GM23338 (cell line): ENCODE measurements around the gene MTCH2. TPM values are rescaled to one million over a fixed set of nuclear protein-coding genes. Genes with fewer than 3 reads are reported as not detected.

Source experiments
- ATAC-seq: fragments of 200-7000 bp; cut with Tn5 transposase; 3 replicates; pipeline ENCODE4 v1.9.1; 2020
- DNase-seq: peaks from one replicate; pipeline ENCODE4 v3.0.0-alpha.2; 2015; ENCODE audit warnings: low spot score
- H2AFZ ChIP-seq: fragments of 200-600 bp; sonication (generic); 2 replicates; pipeline ENCODE4 v1.8.0; 2016; ENCODE audit warnings: antibody characterized with exemption, mild to moderate bottlenecking, moderate library complexity
- H3F3A ChIP-seq: fragments of 200-600 bp; sonication (generic); replicated peaks from 2 replicates; pipeline ENCODE4 v1.8.0; 2017; ENCODE audit warnings: antibody characterized with exemption, mixed run types, low read depth
- H3K27ac ChIP-seq: fragments of 200-600 bp; sonication (generic); 2 replicates; pipeline ENCODE4 v1.6.1; 2016; ENCODE audit warnings: low read depth
- H3K27me3 ChIP-seq: fragments of 200-600 bp; sonication (generic); 2 replicates; pipeline ENCODE4 v1.8.0; 2016; ENCODE audit warnings: mild to moderate bottlenecking, mixed run types, moderate library complexity; ENCODE audit not compliant: insufficient read depth
- H3K36me3 ChIP-seq: fragments of 200-600 bp; sonication (generic); 2 replicates; pipeline ENCODE4 v1.8.0; 2016; ENCODE audit warnings: mild to moderate bottlenecking; ENCODE audit not compliant: insufficient read depth
- H3K4me1 ChIP-seq: fragments of 200-600 bp; sonication (generic); 2 replicates; pipeline ENCODE4 v1.8.0; 2016; ENCODE audit warnings: mild to moderate bottlenecking, moderate library complexity; ENCODE audit not compliant: insufficient read depth
- H3K4me2 ChIP-seq: fragments of 200-600 bp; sonication (generic); 2 replicates; pipeline ENCODE4 v1.7.1; 2017; ENCODE audit warnings: mixed run types
- H3K4me3 ChIP-seq: fragments of 200-600 bp; sonication (generic); 2 replicates; pipeline ENCODE4 v1.6.1; 2016; ENCODE audit warnings: mixed run types
- H3K79me2 ChIP-seq: fragments of 200-600 bp; sonication (generic); replicated peaks from 2 replicates; pipeline ENCODE4 v1.8.0; 2017; ENCODE audit warnings: mild to moderate bottlenecking; ENCODE audit not compliant: insufficient read depth
- H3K9me2 ChIP-seq: fragments of 200-600 bp; sonication (generic); 2 replicates; pipeline ENCODE4 v1.8.0; 2017; ENCODE audit not compliant: insufficient read depth
- H4K20me1 ChIP-seq: fragments of 200-600 bp; sonication (generic); replicated peaks from 2 replicates; pipeline ENCODE4 v1.8.0; 2017; ENCODE audit warnings: mild to moderate bottlenecking; ENCODE audit not compliant: insufficient read depth
- H3K27ac Mint-ChIP-seq: 2 replicates; pipeline ENCODE4 v1.8.0; 2020; ENCODE audit warnings: inconsistent platforms, mild to moderate bottlenecking, moderate library complexity, mixed read lengths
- H3K27me3 Mint-ChIP-seq: 3 replicates; pipeline ENCODE4 v1.8.0; 2022; ENCODE audit warnings: low read depth, mild to moderate bottlenecking, moderate library complexity, mixed read lengths, inconsistent platforms; ENCODE audit not compliant: insufficient read depth, poor library complexity
- H3K36me3 Mint-ChIP-seq: 3 replicates; pipeline ENCODE4 v1.8.0; 2021; ENCODE audit warnings: low read depth, mild to moderate bottlenecking, inconsistent platforms, moderate library complexity, mixed read lengths
- H3K4me1 Mint-ChIP-seq: 3 replicates; pipeline ENCODE4 v1.8.0; 2020; ENCODE audit warnings: mild to moderate bottlenecking, inconsistent platforms, mixed read lengths
- H3K4me3 Mint-ChIP-seq: 3 replicates; pipeline ENCODE4 v1.8.0; 2021; ENCODE audit warnings: moderate library complexity, mild to moderate bottlenecking, inconsistent platforms, mixed read lengths
- H3K9me3 Mint-ChIP-seq: 3 replicates; pipeline ENCODE4 v1.8.0; 2020; ENCODE audit warnings: moderate library complexity, mild to moderate bottlenecking, inconsistent platforms, mixed read lengths
- CREB1 ChIP-seq: fragments of 250-450 bp; sonication (Bioruptor Pico); IDR thresholded peaks from 2 replicates; pipeline ENCODE4 v1.5.0; 2020; ENCODE audit warnings: low read depth, mild to moderate bottlenecking, moderate library complexity
- CTCF ChIP-seq, 2 experiments: fragments of 200-600 bp in 1 of 2; sonication (generic) in 1 of 2; conservative IDR thresholded peaks; 2 replicates each; pipeline versions ENCODE4 v1.5.1 to v1.6.1; 2016 to 2017; ENCODE audit warnings: antibody characterized with exemption in 2 of 2, low read depth in 2 of 2, mild to moderate bottlenecking in 2 of 2, moderate library complexity in 1 of 2
- ETS1 ChIP-seq: IDR thresholded peaks from 2 replicates; pipeline ENCODE4 v1.6.1; 2016; ENCODE audit warnings: antibody characterized with exemption
- EZH2 ChIP-seq: fragments of 200-600 bp; sonication (generic); IDR thresholded peaks from one replicate; pipeline ENCODE4 v1.8.0; 2017; ENCODE audit warnings: antibody characterized with exemption, mild to moderate bottlenecking, low read depth; ENCODE audit not compliant: unreplicated experiment
- EZH2phosphoT487 ChIP-seq: fragments of 200-600 bp; sonication (generic); IDR thresholded peaks from one replicate; pipeline ENCODE4 v1.8.1; 2018; ENCODE audit warnings: antibody characterized with exemption; ENCODE audit not compliant: unreplicated experiment
- JUNB ChIP-seq: IDR thresholded peaks from one replicate; pipeline ENCODE4 v1.6.1; 2016; ENCODE audit warnings: antibody characterized with exemption; ENCODE audit not compliant: unreplicated experiment
- NANOG ChIP-seq: IDR thresholded peaks from 2 replicates; pipeline ENCODE4 v1.6.1; 2016; ENCODE audit warnings: antibody characterized with exemption, borderline replicate concordance
- POLR2AphosphoS5 ChIP-seq: IDR thresholded peaks from 2 replicates; pipeline ENCODE4 v1.6.1; 2016; ENCODE audit warnings: antibody characterized with exemption, low read depth
- REST ChIP-seq: IDR thresholded peaks from one replicate; pipeline ENCODE4 v1.6.1; 2018; ENCODE audit warnings: antibody characterized with exemption; ENCODE audit not compliant: unreplicated experiment
- STAT1 ChIP-seq: IDR thresholded peaks from one replicate; pipeline ENCODE4 v1.6.1; 2016; ENCODE audit warnings: antibody characterized with exemption; ENCODE audit not compliant: unreplicated experiment
- ZNF114 ChIP-seq: fragments of 250-450 bp; sonication (Bioruptor Pico); IDR thresholded peaks from 2 replicates; pipeline ENCODE4 v1.5.0; 2020; ENCODE audit warnings: mild to moderate bottlenecking, moderate library complexity
- ZNF331 ChIP-seq: fragments of 250-450 bp; sonication (Bioruptor Pico); IDR thresholded peaks from 2 replicates; pipeline ENCODE4 v1.5.0; 2020; ENCODE audit warnings: low read depth, mild to moderate bottlenecking, moderate library complexity
- ZNF462 ChIP-seq: fragments of 250-450 bp; sonication (Bioruptor Pico); IDR thresholded peaks from 2 replicates; pipeline ENCODE4 v1.5.0; 2020; ENCODE audit warnings: mild to moderate bottlenecking, moderate library complexity
- polyA plus RNA-seq: library from polyadenylated mRNA; unstranded; fragments of >200 nt; fragmentation: Nextera tagmentation; extraction: Ambion mirVana; gene quantifications from 2 replicates; pipeline ENCODE4 v1.2.1, GENCODE V29; 2016
- total RNA-seq: library from RNA; depleted of rRNA; stranded (reverse); fragments of >200 nt; shearing (Covaris generic); gene quantifications from 2 replicates; pipeline ENCODE4 v1.2.3, GENCODE V29; 2014

The MTCH2 gene
- total and polyA plus RNA-seq, 2 experiments from 2014 or later = 90.9 to 155 TPM

GRCh38 chr11:47593492-47593933, 48.8 kb downstream of the MTCH2 start (continued):
- TF ChIP-seq REST (no peak), EZH2 (no peak), CREB1 (no peak), NANOG (no peak), ZNF331 (CRISPR knock-in tag) (no peak)

- 0 out of 2 replicates have a peak, but pooled peaks cover 6% of the 10 kb centered on the region for H3K9me2 ChIP-seq
- no peak for ATAC-seq
- peaks cover 23% of the 10 kb centered on the region for H3K4me1 ChIP-seq
- Mint-ChIP-seq H3K4me3 (peak overlapping the region; percentile 77), H3K36me3 (no peaks in the 10 kb centered on the region), H3K27me3 (peaks cover 50% of the 10 kb centered on the region), H3K4me1 (peaks cover 21% of the 10 kb centered on the region), H3K27ac (no peak overlapping the region), H3K9me3 (no peaks in the 10 kb centered on the region)
- 0 out of 2 replicates have a peak, but pooled peaks cover 5% of the 10 kb centered on the region for H4K20me1 ChIP-seq
- H3K4me2 ChIP-seq = peak overlapping the region; percentile 99
- H3F3A ChIP-seq = no peaks in the 10 kb centered on the region
- TF ChIP-seq STAT1 (no peak), POLR2AphosphoS5 (no peak), ZNF331 (CRISPR knock-in tag) (no peak), EZH2phosphoT487 (no peak), CTCF (conservative IDR thresholded peaks at IDR 0.05; ENCODE audit: low read depth in 2 of 2) (no peak), CREB1 (no peak), EZH2 (no peak), JUNB (no peak), ZNF114 (CRISPR knock-in tag) (no peak), ZNF462 (CRISPR knock-in tag) (no peak), ETS1 (no peak)
- H3K4me3 ChIP-seq = peak overlapping the region; percentile 96
- H3K27me3 ChIP-seq = peaks cover 69% of the 10 kb centered on the region
- no peaks in the 10 kb centered on the region for H3K36me3 ChIP-seq
- no peak overlapping the region for H3K27ac ChIP-seq
- no peaks in the 10 kb centered on the region for H3K79me2 ChIP-seq
- no peak for DNase-seq
- H2AFZ ChIP-seq = peak overlapping the region; percentile 100; the same call in 1 of the 2 replicates
These were observed 49.4 kb downstream of the MTCH2 start for GRCh38 chr11:47592970-47593369.
